HG03457 (cell line): ENCODE measurements around the gene DDX47.
"Not testable (repeated sequence)": the region's sequence is repeated elsewhere in the genome, so short reads cannot be mapped to it uniquely, and the experiment has no call there.

ENCODE experiments used
- ATAC-seq: cut with Tn5 transposase; IDR thresholded peaks from one replicate; pipeline ENCODE4 v1.9.1; 2021; ENCODE audit warnings: moderate number of reproducible peaks; ENCODE audit not compliant: unreplicated experiment

Gene DDX47

GRCh38 chr12:12870465-12870864 lies 57.3 kb downstream of the DDX47 start:
- ATAC-seq: no peak

GRCh38 chr12:12871587-12872138 lies 58.5 kb downstream of the DDX47 start:
- no peak for ATAC-seq

GRCh38 chr12:12872139-12872933 lies 59.2 kb downstream of the DDX47 start:
- no peak for ATAC-seq

- ATAC-seq: no peak
Measured at GRCh38 chr12:12872934-12873275, 59.8 kb downstream of the DDX47 start.

- ATAC-seq: no peak
Measured at GRCh38 chr12:12874029-12874428, 60.9 kb downstream of the DDX47 start.

- ATAC-seq: not testable (repeated sequence)
Measured at GRCh38 chr12:12875301-12875700, 62.2 kb downstream of the DDX47 start.

GRCh38 chr12:12877153-12877768 lies 64.1 kb downstream of the DDX47 start:
- ATAC-seq: no peak

- ATAC-seq: no peak
Measured at GRCh38 chr12:12877781-12878455, 64.8 kb downstream of the DDX47 start.
